GM12892 (cell line): ENCODE measurements around the gene NFATC4.
"Not testable (repeated sequence)": the region's sequence is repeated elsewhere in the genome, so short reads cannot be mapped to it uniquely, and the experiment has no call there.

Source experiments
- DNase-seq: peaks from one replicate; pipeline ENCODE4 v3.0.0; 2011; ENCODE audit not compliant: insufficient read length
- FAIRE-seq: peaks from 2 replicates; lab custom pipeline; 2011; peaks lifted over from hg19 to GRCh38; lab: Jason Lieb, UNC
- POLR2A ChIP-seq: IDR thresholded peaks from 2 replicates; pipeline ENCODE4 v1.6.1; 2011; ENCODE audit warnings: low read depth, low read length, control low read depth
- POLR2AphosphoS5 ChIP-seq: IDR thresholded peaks from 2 replicates; pipeline ENCODE4 v1.6.1; 2011; ENCODE audit warnings: low read depth, low read length, control low read depth
- TAF1 ChIP-seq: IDR thresholded peaks from 2 replicates; pipeline ENCODE4 v1.6.1; 2011; ENCODE audit warnings: low read depth, mild to moderate bottlenecking, control low read depth, low read length, borderline replicate concordance

Gene NFATC4

DNA sequence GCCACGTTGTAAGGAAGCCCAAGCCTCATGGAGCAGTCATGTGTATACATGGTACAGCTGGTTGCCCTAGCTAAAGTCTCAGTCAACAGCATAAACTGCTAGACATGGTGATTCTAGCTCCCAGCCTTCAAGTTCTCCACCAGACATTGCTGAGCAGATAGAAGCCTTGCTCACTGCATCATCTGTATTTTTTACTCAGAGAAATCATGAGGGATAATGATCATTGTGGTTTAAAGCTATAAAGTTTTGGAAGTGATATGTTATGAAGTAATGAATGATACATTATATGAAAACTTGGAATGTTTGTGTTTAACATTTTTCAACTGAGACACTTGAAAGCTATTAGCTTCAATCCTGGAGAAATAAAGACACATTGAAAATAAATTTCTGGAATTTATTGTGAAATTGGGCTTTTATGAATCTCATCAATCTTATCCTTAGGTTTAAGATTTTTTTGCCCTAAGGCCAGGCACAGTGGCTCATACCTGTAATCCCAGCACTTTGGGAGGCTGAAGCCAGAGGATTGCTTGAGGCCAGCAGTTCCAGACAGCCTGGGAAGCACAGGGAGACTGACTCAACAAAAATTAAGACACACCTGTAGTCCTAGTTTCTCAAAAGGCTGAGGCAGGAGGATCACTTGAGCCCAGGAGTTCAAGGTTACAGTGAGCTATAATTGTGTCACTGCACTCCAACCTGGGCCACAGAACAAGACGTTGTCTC is 5.6 kb upstream of the NFATC4 start:
- no peak for TF ChIP-seq TAF1
- TF ChIP-seq POLR2AphosphoS5 = no peak
- TF ChIP-seq POLR2A = no peak
- DNase-seq (no peak), FAIRE-seq (no peak)

DNA sequence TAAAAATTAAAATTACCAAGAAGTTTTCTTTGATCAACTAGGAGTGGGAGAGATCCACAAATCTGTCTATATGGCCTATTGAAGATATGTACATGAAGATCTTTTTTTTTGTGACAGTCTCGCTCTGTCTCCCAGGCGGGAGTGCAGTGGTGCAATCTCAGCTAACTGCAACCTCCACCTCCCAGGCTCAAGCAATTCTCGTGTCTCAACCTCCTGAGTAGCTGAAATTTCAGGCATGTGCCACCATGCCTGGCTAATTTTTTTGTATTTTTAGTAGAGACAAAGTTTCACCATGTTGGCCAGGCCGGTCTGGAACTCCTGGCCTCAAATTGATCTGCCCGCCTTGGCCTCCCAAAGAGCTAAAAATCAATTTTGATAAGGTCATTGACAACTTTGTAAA is 4.6 kb upstream of the NFATC4 start:
- no peak for FAIRE-seq
- DNase-seq = no peak
- TF ChIP-seq TAF1 = no peak
- no peak for TF ChIP-seq POLR2A
- TF ChIP-seq POLR2AphosphoS5 = no peak

DNA sequence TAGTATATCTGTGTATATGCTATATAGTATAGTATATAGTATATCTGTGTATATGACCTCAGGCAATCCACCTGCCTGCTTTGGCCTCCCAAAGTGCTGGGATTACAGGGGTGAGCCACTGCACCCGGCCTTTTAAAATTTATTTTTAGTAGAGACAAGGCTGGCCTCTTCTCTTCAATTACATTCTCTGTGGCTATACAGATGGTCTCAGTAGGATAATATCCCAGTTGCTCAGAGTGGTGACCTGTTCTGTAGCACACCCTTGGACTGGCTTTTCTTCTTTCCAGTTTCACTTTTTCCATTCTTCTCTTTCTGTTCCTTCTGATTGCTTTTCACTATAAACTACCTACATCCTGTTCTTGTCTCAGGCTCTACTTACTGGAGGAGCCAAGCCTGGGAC is 3.1 kb upstream of the NFATC4 start:
- DNase-seq (no peak), FAIRE-seq (no peak)
- TF ChIP-seq POLR2A = no peak
- no peak for TF ChIP-seq POLR2AphosphoS5
- no peak for TF ChIP-seq TAF1

DNA sequence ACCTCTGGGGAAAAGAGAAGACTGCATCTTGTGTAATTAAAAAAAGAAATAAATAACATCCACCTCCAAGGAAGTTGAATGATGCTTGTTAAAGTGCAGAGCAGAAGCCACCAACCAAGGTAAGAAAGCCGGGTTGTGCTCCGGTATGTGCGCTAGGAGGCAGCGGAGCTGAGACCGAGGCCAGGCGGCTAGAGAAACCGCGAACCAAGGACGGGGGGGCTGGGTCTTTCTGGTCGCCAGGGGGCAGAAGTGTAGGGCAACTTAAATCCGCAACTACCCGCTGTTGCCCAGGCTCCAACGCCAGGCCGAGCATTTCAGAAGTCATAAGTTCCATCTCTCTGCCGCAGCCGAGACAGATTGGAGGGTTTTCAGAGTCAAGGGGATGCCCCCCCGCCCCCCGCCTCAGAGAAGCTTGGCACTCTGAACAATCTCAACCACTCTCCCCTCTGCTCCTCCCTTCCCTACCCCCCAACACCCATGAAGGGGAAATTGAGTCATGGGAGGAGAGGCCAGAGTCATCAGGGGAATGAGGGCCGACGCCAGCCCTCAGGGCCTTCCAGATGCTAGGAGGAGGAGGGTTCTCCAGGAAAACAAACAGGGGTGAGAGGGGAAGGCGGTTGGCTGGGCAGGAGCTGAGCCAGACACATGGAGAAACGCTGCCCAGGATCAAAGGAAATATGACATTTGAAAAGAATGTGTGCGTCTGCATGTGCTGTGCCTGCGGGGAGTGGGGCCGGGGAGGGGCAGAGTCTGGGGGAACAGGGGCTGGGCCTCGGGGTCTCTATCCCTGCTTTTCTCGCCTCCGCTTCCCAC is 2.2 kb upstream of the NFATC4 start:
- no peak for DNase-seq
- TF ChIP-seq TAF1 = no peak
- TF ChIP-seq POLR2AphosphoS5 = no peak
- TF ChIP-seq POLR2A = no peak
- peak; percentile 77 for FAIRE-seq

DNA sequence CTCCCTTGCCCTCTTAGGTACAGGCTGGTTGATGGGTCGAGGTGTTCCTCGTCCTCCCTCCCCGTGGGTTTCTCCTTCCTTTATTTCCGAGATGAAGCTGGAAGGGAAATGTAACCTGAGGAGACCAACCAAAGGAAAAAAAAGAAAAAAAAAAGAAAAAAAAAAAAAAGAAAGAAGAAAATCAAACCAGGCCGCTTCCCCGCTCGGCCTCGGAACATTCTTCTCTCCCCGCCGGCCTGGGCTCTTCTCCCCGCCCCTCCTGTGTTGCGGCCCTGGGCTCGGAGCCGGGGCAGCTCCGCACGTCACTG is 1.6 kb upstream of the NFATC4 start:
- TF ChIP-seq POLR2A = no peak
- TF ChIP-seq TAF1 = no peak
- TF ChIP-seq POLR2AphosphoS5 = no peak
- DNase-seq (no peak), FAIRE-seq (no peak)

DNA sequence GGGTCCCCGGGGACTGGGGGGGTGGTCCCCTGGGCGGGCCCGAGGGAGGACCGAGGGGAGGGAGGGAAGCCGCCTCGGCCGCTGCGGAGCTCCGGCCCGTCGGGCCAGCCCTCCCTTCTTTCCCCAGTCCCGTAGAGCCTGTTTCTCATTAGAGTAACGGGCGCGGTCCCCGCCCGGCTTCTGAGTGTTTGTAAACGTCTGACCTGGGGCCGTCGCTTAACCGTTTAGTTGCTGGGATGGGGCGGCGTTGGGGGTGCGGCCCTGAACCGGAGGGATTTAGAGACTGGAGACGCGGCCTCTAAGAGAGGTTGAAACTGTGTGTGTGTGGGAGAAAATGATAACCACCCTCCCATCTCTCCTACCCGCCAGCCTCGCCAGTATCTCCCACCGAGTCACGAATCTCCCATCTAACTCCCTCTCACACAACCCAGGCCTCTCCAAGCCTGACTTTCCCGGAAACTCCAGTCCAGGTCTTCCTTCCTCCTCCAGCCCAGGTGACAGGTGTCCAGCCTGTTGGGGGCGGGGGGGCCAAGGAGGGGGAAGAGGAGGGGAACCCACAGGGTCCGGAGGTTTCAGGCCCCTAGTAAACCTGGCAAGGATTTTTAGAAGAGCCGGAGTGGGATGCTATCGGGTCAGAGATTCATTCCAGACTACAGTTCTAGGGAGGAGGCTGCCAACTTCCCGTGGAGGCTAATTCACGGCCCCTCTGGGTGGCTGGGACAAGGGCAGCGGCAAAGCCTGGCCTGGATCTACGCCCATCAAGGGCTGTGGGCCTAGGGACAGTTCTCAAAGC is 1.1 kb upstream of the NFATC4 start:
- FAIRE-seq (no peak), DNase-seq (peak; percentile 65)
- no peak for TF ChIP-seq POLR2A
- TF ChIP-seq POLR2AphosphoS5 = no peak
- TF ChIP-seq TAF1 = no peak

DNA sequence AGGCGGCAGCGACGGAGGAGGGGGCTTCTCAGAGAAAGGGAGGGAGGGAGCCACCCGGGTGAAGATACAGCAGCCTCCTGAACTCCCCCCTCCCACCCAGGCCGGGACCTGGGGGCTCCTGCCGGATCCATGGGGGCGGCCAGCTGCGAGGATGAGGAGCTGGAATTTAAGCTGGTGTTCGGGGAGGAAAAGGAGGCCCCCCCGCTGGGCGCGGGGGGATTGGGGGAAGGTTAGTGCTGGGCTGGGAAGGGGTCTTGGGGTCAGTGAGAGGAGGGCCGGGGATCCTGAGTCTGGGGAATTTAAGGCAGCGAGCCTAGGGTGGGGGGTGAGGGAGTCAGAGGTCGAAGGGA is 203 bp downstream of the NFATC4 start:
- no peak for FAIRE-seq
- TF ChIP-seq POLR2A (no peak), TAF1 (no peak), POLR2AphosphoS5 (no peak)

DNA sequence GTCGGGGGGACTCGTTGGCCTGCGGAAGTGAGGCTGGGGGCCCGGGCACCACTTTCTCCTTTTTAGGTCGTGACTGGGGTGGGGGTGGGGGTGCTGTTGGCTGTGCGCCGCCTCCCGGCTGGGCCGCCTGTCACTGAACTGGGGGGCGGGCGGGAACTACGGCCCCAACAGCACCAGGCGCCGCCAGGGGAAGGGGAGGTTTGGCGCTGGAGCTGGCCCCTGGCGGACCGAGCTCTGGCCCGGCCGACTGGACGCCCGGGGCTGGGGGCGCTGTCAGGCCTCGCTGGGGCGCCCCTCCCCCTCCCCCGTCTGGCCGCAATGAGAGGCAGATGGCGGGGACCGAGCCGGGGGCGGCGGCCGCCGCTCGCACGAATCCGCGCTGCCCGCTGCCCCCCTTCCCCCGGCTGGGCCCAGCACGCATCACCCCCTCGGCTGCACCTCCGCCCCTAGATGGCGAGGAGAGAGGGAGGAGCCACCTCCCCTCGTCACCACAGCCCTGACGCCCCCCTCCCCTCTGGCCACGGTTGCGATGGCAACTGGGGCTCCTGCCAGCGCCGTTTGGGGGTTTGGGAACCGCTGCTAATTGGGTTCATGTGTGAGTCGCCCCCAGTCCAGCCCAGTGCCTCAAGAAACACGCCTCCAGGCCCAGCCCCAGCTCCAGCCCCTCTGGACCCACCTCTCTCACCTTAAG is 723 bp downstream of the NFATC4 start:
- no peak for FAIRE-seq
- TF ChIP-seq POLR2A (no peak), POLR2AphosphoS5 (no peak), TAF1 (no peak)
- peak; percentile 48 for DNase-seq

More for the DNA sequence above, 203 bp downstream of the NFATC4 start:
- no peak for DNase-seq

DNA sequence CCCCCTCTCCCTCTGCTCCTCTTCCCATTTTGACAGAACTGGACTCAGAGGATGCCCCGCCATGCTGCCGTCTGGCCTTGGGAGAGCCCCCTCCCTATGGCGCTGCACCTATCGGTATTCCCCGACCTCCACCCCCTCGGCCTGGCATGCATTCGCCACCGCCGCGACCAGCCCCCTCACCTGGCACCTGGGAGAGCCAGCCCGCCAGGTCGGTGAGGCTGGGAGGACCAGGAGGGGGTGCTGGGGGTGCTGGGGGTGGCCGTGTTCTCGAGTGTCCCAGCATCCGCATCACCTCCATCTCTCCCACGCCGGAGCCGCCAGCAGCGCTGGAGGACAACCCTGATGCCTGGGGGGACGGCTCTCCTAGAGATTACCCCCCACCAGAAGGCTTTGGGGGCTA is 1.5 kb downstream of the NFATC4 start:
- FAIRE-seq (no peak), DNase-seq (no peak)
- TF ChIP-seq TAF1 (no peak), POLR2AphosphoS5 (no peak), POLR2A (no peak)

DNA sequence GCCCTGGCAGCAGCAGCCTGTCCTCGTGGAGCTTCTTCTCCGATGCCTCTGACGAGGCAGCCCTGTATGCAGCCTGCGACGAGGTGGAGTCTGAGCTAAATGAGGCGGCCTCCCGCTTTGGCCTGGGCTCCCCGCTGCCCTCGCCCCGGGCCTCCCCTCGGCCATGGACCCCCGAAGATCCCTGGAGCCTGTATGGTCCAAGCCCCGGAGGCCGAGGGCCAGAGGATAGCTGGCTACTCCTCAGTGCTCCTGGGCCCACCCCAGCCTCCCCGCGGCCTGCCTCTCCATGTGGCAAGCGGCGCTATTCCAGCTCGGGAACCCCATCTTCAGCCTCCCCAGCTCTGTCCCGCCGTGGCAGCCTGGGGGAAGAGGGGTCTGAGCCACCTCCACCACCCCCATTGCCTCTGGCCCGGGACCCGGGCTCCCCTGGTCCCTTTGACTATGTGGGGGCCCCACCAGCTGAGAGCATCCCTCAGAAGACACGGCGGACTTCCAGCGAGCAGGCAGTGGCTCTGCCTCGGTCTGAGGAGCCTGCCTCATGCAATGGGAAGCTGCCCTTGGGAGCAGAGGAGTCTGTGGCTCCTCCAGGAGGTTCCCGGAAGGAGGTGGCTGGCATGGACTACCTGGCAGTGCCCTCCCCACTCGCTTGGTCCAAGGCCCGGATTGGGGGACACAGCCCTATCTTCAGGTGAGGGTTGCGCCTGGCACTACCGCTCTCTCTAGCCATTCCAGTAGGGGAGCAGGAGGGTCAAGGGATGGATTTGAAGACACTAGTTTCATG is 2.1 kb downstream of the NFATC4 start:
- no peak for TF ChIP-seq POLR2A
- DNase-seq = no peak
- no peak for FAIRE-seq

DNA sequence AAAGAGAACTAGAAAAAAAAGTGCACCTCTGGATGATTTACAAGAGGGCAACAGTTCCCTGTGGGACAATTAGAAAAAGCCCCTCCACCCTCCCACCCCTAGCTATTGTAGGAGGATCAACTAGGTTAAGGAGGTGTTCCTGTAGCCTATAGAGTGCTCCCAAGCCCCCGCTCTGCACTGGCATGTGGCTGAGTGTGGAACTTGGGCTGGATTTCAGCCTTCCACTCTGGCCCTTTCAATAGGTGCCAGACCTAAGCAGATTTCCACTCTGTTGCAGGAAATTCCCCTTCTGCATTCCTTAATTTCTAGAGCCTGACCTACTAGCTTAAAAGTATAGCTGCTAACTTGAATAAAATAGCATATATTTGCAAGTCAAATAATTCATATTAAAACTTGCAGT is 2.8 kb downstream of the NFATC4 start:
- FAIRE-seq (no peak), DNase-seq (no peak)
- TF ChIP-seq TAF1 (no peak), POLR2A (no peak), POLR2AphosphoS5 (no peak)

DNA sequence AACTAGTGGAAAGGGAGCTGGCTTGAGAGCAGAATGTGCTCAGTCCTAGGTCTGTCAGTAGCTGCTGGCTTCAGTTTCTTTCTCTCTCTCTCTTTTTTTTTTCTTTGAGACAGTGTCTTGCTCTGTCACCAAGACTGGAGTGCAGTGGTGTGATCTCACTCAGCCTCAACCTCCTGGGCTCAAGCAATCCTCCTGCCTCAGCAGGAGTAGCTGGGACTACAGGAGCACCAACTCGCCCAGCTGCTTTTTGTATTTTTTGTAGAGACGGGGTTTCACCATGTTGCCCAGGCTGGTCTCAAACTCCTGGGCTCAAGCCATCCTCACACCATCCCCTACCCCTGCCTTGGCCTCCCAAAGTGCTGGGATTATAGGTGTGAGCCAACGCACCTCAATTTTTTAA is 3.6 kb downstream of the NFATC4 start:
- FAIRE-seq, DNase-seq: not testable (repeated sequence)
